HG03565 (cell line): ENCODE results near the gene PLPPR3.

Source experiments
- ATAC-seq: cut with Tn5 transposase; IDR thresholded peaks from one replicate; pipeline ENCODE4 v1.9.1; 2021; ENCODE audit warnings: mild to moderate bottlenecking, moderate library complexity; ENCODE audit not compliant: unreplicated experiment

The PLPPR3 gene

GRCh38 chr19:810077-810855 lies 11.5 kb downstream of the PLPPR3 start:
- ATAC-seq, result no peak

GRCh38 chr19:808423-808775 lies 13.4 kb downstream of the PLPPR3 start:
- no peak for ATAC-seq

DNA sequence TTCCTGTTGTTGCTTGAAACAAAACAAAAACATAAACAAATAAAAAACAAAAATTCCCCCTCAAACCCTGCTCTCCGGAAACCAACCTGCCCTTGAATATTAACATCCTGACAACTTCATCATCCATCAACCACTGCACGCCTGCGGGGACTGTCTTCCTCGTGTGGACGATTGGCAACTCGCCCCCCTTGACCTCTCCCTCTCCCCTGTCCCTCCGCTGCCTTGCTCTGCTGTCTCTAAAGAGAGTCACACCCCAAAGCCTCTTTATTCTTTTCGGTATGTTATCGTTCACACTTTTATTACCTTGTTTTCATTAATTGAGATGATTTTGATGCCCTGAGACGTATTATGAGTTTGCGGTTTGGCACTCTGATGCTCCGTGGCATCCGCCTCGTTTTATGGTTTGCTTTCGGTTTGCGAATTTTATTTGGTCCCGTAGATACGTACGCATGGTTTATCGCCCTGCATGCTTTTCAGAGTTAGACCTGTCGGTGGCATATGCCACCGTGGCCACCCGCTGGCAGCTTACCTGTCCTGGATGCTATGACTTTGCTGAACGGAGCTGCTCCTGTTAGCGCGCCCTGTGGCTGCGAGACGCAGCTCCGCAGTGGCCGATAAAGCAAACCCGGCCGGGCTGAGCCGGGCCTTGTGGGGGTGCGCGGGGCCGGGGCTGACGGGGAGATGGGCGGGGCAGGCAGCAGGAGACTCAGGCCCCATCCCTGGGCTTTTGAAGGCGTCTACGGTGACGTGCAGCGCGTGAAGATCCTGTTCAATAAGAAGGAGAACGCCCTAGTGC lies 13.9 kb downstream of the PLPPR3 start:
- no peak for ATAC-seq

GRCh38 chr19:806815-807421 lies 14.8 kb downstream of the PLPPR3 start:
- no peak for ATAC-seq

DNA sequence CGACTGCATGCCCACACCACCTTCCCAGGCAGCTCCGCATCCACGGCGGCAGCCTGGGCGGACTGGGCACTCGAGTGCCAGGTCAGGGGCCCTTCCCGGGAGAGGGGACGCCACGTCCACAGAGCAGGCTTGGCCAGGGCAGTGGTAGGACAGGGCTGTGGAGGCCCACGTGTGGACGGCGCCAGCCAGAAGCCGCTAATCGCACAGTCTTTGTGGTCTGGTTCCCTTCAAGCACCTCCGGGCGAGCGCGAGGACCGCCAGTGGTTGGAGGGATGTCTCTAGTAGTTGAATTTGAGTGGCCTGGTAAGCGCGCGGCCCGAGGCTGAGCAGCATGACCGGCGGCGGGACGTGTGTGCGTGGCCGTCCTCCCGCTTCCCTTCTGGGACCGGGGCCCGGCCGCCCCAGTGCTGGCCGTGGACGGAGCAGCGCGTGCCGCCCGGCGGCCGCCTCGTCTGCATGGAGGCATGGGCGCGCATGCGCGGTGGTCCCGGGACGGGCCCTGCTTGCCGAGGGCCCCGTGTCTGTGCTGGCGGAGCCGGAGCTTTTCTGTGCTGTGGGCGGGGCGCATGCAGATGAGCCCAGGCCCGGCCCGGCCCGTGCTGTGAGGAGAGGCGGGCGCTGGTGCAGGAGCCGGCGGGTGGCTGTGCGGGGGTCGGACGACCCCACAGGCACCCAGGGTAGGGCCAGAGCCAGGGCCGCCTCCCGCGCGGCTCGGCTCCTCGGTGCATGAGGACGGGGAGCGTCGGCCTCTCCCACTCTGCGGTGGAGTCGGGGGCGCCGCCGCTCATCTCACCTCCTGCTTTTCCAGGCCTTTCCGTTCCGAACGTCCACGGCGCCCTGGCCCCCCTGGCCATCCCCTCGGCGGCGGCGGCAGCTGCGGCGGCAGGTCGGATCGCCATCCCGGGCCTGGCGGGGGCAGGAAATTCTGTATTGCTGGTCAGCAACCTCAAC lies 15.9 kb downstream of the PLPPR3 start:
- ATAC-seq, result no peak

- no peak for ATAC-seq
Observed at GRCh38 chr19:805166-805551, 16.6 kb downstream of the PLPPR3 start.

DNA sequence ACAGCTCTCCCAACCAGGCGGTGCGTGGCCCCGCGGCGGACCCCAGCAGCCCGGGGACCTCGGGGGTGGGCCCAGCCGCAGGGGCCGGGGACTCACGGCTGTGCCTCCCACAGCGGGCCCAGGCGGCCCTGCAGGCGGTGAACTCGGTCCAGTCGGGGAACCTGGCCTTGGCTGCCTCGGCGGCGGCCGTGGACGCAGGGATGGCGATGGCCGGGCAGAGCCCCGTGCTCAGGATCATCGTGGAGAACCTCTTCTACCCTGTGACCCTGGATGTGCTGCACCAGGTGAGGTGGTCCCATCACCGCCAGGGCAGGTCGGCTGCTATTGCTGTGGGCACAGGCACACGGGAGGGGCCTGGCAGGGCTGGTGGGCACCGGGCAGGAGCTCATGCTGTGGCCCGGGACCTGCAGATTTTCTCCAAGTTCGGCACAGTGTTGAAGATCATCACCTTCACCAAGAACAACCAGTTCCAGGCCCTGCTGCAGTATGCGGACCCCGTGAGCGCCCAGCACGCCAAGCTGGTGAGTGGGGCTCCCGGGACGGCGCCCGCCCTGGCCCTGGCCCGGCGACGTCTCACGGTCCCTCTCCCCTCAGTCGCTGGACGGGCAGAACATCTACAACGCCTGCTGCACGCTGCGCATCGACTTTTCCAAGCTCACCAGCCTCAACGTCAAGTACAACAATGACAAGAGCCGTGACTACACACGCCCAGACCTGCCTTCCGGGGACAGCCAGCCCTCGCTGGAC lies 17.2 kb downstream of the PLPPR3 start:
- ATAC-seq, result no peak

DNA sequence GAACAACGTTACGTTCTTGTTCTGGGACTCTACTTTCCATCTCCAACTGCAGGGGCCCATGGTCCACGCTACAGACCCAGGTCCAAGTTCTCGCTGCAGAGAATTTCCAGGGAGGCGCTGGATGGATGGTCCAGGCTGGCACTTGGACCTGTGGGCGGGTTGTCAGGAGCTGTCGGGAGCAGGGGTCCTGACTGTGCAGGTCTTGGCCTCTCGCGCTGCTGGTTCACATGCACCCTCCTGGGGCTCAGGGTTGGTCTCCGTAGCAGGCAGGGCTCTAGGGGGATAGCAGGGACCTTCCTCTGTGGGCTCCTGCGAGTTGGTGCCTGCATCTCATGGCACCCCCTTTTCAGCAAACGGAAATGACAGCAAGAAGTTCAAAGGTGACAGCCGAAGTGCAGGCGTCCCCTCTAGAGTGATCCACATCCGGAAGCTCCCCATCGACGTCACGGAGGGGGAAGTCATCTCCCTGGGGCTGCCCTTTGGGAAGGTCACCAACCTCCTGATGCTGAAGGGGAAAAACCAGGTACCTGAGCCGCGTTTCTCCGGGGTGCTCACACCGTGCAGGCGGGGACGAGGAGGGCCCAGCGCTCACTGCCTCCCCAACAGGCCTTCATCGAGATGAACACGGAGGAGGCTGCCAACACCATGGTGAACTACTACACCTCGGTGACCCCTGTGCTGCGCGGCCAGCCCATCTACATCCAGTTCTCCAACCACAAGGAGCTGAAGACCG lies 17.9 kb downstream of the PLPPR3 start:
- ATAC-seq, result no peak

DNA sequence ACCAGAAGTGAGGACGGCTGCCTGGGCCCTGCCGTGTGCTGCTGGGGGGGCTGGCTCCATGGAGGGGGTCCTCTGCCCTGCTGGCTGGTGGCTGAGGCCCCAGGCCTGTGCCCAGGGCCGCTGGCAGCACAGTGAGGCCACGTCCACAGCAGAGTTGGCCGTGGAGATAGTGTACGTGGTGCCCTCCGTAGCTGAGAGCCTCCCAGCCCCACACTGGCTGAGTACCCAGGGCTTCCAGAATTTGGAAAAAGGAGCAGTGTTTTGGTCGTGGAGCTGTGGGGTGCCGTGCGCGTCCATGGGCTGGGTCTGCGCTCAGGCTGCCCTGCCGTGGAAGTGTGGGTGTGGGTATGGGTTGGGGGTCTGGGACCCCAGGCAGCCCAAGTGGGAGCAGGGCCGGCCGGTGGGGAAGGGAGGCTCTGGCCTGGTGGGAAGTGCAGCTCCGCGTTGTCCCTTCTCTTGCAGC lies 18.6 kb downstream of the PLPPR3 start:
- no peak for ATAC-seq

DNA sequence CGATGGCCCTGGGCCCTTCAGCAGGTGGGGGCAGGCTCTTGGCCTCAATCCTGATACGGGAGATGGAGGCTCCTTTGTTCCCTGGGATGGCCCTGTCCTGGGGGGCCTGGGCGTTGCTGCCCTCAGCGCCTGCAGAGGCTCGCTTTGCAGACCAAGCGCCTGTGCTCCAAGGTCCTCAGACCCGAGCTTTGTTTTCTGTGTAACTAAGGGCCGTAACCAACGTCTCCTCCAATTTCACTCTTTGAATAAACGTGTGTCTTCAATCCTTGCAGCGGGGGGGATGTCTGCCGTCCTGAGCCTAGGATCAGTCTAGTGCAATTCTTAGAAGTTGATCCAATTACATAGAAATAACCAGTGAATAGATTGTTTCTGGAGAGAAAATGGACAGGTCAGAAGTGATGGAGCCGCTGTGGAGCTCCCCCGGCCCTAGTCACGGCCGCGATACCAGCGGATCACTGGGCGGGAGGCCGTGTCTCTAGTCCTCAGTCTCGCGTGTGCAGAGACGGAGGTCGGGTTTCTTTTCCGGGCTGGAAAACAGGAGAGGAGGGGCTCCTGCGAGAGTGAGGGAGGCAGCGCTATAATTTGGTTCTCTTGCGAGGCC lies 19.2 kb downstream of the PLPPR3 start:
- ATAC-seq, result no peak

DNA sequence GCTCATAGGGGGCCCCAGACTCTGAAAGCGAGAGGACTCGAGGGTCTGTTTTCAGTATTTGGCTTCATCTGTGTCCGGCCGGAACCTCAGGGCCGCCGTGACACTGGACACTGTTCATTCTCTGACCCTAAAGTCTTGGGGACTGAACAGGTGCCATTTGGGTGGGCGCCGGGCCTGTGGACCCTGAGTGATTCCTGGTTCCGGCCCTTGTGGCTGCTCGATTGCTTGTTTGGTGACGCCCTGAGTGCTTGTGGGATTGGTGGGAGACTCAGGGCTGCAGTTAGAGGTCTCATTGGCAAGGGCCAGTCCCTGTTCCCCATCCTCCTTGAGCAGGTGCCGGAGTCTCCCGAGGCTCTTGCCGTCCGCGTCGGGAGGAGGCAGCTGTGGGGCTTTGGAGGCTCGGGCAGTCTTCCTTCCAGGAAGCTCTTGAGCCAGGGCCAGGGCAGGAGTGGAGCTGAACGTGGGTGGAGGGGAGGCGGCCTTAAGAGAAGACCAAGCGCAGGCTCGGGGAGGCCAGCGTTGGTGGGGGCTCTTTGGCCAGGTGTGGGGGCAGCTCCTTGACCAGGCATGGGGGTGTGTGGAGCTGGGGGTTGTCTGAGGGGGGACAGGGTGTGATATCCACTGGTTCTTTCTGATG lies 19.8 kb downstream of the PLPPR3 start:
- no peak for ATAC-seq

- no peak for ATAC-seq
Observed at GRCh38 chr19:801030-801860, 20.5 kb downstream of the PLPPR3 start.

DNA sequence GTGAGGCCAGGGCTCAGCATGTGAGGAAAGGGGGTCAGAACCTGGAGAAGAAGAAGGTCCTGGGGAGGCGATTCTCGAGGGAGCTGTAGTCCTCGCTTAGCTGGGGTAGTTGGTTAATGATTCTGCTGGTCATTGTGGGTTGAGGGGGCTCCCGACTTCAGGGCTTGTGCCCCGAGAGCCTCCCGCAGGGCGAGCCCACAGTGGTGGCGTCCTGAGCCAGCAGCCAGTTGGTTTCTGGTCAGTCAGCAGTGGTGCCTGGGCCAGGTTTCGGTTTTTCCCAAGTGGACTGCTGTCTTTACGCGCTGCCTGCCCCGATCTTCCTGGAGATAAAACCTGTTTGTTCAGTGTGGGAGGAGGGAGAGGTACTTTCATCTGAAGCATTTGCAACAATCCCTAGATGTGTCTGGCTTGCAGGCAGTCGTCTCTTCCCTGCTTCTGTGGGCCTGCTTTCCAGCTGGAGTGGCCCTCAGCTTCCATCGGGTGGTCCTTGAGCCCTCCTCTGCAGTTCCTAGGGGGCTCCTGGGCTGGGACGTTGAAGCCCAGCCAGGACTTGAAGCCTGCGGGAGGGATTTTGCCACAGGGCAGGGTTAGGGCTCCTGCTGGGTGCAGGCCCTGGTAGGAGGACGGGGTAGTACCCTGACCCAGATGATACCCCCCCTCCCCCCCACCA lies 21.3 kb downstream of the PLPPR3 start:
- no peak for ATAC-seq

DNA sequence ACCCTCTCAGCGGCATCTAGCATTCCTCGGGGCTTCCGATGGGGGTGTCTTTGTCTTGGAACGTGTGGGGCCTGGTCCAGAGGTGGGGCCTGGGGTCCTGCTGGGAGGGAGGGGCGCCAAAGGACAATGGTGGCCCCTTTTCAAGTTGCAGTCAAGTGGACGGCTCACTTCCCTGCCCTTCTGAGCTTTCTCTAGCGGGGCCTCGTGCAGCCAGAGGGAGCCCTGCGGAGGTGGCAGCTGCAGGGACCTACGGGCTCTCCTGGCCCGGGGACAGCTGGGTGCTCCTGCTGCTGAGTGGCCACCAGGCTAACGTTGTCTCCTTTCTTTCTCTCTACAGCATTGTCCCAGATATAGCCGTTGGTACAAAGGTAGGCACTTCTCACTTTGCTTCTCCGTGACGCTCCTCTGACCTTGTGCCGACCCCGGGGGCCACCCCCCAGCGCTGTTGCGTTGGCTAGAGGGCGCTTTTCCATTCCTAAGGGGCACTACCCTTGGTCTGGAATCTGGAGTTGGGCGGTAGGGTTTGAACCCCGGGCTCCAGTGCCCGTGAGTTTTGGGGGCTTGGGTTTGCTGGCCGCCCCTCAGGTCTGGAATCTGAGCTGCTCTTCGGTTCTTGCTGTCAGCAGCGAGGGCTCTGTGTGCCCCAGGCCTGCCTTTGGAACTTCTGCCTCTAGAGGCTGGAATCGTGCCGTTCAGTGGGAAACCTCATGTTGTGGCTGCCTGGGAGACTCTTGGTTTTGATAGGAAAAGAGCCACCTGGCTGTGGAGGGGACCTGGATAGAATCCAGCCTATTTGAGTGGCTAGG lies 22.5 kb downstream of the PLPPR3 start:
- no peak for ATAC-seq

DNA sequence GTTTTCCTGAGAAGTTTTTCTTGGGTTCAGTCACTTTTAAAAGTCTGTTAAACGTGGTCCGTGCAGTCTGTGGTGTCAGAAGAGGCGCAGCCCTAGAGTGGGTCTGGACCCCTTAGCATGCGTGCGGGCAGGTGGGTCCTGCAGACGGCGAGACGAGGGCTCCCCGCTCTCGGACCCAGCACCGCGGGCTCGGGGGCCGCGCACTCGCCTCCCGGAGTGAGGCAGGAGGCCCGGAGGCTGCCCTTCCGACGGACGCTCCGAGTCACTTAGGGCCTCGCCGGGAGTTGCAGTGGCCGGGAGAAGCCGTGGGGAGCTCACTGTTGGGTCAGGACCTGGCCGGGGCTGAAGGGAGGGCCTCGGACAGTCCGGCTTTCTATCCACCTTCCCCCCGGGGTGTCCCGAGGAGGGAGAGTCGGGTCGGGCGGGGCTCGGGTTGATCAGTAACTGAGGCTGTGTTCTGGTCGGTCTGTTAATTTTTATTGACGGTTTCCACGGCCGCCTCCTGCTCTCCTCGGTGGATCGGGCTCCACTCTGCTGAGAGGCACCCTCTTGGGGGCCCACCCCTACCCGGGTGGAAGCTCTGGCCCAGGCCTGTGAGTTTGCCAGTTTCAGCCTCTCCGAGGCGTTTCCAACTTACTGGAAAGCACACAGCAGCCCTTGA lies 23.2 kb downstream of the PLPPR3 start:
- ATAC-seq, result no peak
